Measurements from ENCODE around the gene NANOS2.

- TF ChIP-seq, protein P1, sequence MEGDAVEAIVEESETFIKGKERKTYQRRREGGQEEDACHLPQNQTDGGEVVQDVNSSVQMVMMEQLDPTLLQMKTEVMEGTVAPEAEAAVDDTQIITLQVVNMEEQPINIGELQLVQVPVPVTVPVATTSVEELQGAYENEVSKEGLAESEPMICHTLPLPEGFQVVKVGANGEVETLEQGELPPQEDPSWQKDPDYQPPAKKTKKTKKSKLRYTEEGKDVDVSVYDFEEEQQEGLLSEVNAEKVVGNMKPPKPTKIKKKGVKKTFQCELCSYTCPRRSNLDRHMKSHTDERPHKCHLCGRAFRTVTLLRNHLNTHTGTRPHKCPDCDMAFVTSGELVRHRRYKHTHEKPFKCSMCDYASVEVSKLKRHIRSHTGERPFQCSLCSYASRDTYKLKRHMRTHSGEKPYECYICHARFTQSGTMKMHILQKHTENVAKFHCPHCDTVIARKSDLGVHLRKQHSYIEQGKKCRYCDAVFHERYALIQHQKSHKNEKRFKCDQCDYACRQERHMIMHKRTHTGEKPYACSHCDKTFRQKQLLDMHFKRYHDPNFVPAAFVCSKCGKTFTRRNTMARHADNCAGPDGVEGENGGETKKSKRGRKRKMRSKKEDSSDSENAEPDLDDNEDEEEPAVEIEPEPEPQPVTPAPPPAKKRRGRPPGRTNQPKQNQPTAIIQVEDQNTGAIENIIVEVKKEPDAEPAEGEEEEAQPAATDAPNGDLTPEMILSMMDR (IDR thresholded peaks at IDR 0.05): no peak
- TF ChIP-seq POLR2A (IDR thresholded peaks at IDR 0.05): no peak
Measured at GRCh38 chr19:45873219-45873772, 41.3 kb downstream of the NANOS2 start.

Data from thyroid gland (tissue), 4 donors.